Neural progenitor cell (in vitro differentiated cells): ENCODE results near the gene COA8. TPM values are rescaled to one million over a fixed set of nuclear protein-coding genes. Genes with fewer than 3 reads are reported as not detected.

ENCODE experiments used
- DNase-seq: peaks from one replicate; pipeline ENCODE4 v3.0.0-alpha.2; 2016; ENCODE audit warnings: low spot score
- H2AFZ ChIP-seq: fragments of 200-600 bp; sonication (generic); replicated peaks from 2 replicates; pipeline ENCODE4 v1.6.1; 2016; ENCODE audit warnings: antibody characterized with exemption
- H3F3A ChIP-seq: fragments of 200-600 bp; sonication (generic); 2 replicates; pipeline ENCODE4 v1.6.1; 2016; ENCODE audit warnings: antibody characterized with exemption, low read depth
- H3K27ac ChIP-seq: fragments of 200-600 bp; sonication (generic); 2 replicates; pipeline ENCODE4 v1.5.1; 2016; ENCODE audit warnings: mild to moderate bottlenecking
- H3K27me3 ChIP-seq: fragments of 200-600 bp; sonication (generic); 2 replicates; pipeline ENCODE4 v1.6.1; 2016; ENCODE audit warnings: mild to moderate bottlenecking, moderate library complexity
- H3K36me3 ChIP-seq: fragments of 200-600 bp; sonication (generic); 2 replicates; pipeline ENCODE4 v1.5.1; 2016
- H3K4me1 ChIP-seq: fragments of 200-600 bp; sonication (generic); 2 replicates; pipeline ENCODE4 v1.6.1; 2016; ENCODE audit warnings: mixed run types
- H3K4me2 ChIP-seq: fragments of 200-600 bp; sonication (generic); 2 replicates; pipeline ENCODE4 v1.6.1; 2016
- H3K4me3 ChIP-seq: fragments of 200-600 bp; sonication (generic); 2 replicates; pipeline ENCODE4 v1.5.1; 2016
- H3K79me2 ChIP-seq: fragments of 200-600 bp; sonication (generic); 2 replicates; pipeline ENCODE4 v1.6.1; 2016; ENCODE audit warnings: low read depth
- H3K9ac ChIP-seq: fragments of 200-600 bp; sonication (generic); 2 replicates; pipeline ENCODE4 v1.6.1; 2016
- H3K9me3 ChIP-seq: fragments of 200-600 bp; sonication (generic); 2 replicates; pipeline ENCODE4 v1.5.1; 2016; ENCODE audit warnings: low read depth
- H4K20me1 ChIP-seq: fragments of 200-600 bp; sonication (generic); 2 replicates; pipeline ENCODE4 v1.6.1; 2016; ENCODE audit warnings: low read depth
- H3K27ac Mint-ChIP-seq: 3 replicates; pipeline ENCODE4 v1.8.0; 2021; ENCODE audit warnings: mixed read lengths
- H3K27me3 Mint-ChIP-seq: 2 replicates; pipeline ENCODE4 v1.8.0; 2022; ENCODE audit warnings: low read depth, mild to moderate bottlenecking, inconsistent platforms, moderate library complexity, mixed read lengths; ENCODE audit not compliant: insufficient read depth
- H3K36me3 Mint-ChIP-seq: 3 replicates; pipeline ENCODE4 v1.8.0; 2021; ENCODE audit warnings: mixed read lengths
- H3K4me1 Mint-ChIP-seq: 3 replicates; pipeline ENCODE4 v1.8.0; 2021; ENCODE audit warnings: mixed read lengths
- H3K4me3 Mint-ChIP-seq: 3 replicates; pipeline ENCODE4 v1.8.0; 2021; ENCODE audit warnings: mild to moderate bottlenecking, moderate library complexity, mixed read lengths
- H3K9me3 Mint-ChIP-seq: 3 replicates; pipeline ENCODE4 v1.8.0; 2020; ENCODE audit warnings: mixed read lengths
- EZH2 ChIP-seq: fragments of 200-600 bp; sonication (generic); IDR thresholded peaks from 2 replicates; pipeline ENCODE4 v1.6.1; 2017; ENCODE audit warnings: antibody characterized with exemption, mild to moderate bottlenecking, moderate library complexity
- EZH2phosphoT487 ChIP-seq: fragments of 200-600 bp; sonication (generic); IDR thresholded peaks from 2 replicates; pipeline ENCODE4 v1.6.1; 2017; ENCODE audit warnings: antibody characterized with exemption
- total RNA-seq: library from RNA; depleted of rRNA; stranded (reverse); fragments of >200 nt; gene quantifications from 2 replicates; pipeline ENCODE4 v1.2.3, GENCODE V29; 2015; ENCODE audit warnings: low replicate concordance
- TF ChIP-seq, protein P1 (sequence below): fragments of 200-600 bp; sonication (generic); IDR thresholded peaks from 2 replicates; pipeline ENCODE4 v1.5.1; 2017; ENCODE audit warnings: antibody characterized with exemption, mild to moderate bottlenecking

Gene COA8
- total RNA-seq, 1 donor from 2014 or later, result 72.3 TPM

DNA sequence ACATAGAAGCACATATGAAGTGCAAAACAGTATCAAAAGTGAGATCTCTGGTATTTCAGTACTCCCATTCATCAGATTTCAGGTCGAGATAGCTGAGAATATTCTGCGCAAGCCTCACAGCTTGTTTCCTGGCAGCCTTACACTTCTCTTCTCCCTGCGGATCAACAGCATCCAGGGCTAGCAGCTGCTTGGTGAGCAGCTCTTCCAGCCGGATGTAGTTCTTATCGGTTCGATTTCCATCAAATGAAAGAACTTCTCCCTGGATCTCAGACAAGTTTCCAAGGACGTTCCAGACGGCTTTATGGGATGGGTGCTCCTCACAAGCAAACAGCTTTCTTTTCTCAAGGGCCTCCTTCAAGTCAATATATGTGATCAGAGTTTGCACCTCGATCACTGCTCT, 3.0 kb upstream of the COA8 start:
- Histone ChIP-seq H3K4me1 (peaks cover 16% of the 10 kb centered on the region), H3K9ac (no peak overlapping the region), H3K36me3 (peaks cover 8% of the 10 kb centered on the region), H3K27ac (no peak overlapping the region), H3K79me2 (peaks cover 76% of the 10 kb centered on the region), H3K4me3 (no peak overlapping the region), H3K9me3 (no peaks in the 10 kb centered on the region), H3F3A (peaks cover 37% of the 10 kb centered on the region), H2AFZ (no peak overlapping the region), H3K4me2 (no peak overlapping the region), H3K27me3 (no peaks in the 10 kb centered on the region), H4K20me1 (peaks cover 50% of the 10 kb centered on the region)
- peaks cover 48% of the 10 kb centered on the region for H3K4me1 Mint-ChIP-seq
- no peak for TF ChIP-seq EZH2phosphoT487
- no peak for TF ChIP-seq EZH2
- TF ChIP-seq, protein P1, sequence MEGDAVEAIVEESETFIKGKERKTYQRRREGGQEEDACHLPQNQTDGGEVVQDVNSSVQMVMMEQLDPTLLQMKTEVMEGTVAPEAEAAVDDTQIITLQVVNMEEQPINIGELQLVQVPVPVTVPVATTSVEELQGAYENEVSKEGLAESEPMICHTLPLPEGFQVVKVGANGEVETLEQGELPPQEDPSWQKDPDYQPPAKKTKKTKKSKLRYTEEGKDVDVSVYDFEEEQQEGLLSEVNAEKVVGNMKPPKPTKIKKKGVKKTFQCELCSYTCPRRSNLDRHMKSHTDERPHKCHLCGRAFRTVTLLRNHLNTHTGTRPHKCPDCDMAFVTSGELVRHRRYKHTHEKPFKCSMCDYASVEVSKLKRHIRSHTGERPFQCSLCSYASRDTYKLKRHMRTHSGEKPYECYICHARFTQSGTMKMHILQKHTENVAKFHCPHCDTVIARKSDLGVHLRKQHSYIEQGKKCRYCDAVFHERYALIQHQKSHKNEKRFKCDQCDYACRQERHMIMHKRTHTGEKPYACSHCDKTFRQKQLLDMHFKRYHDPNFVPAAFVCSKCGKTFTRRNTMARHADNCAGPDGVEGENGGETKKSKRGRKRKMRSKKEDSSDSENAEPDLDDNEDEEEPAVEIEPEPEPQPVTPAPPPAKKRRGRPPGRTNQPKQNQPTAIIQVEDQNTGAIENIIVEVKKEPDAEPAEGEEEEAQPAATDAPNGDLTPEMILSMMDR, result no peak
- H3K27ac Mint-ChIP-seq, result no peak overlapping the region
- H3K27me3 Mint-ChIP-seq, result peaks cover 3% of the 10 kb centered on the region
- DNase-seq, result no peak
- no peaks in the 10 kb centered on the region for H3K9me3 Mint-ChIP-seq
- H3K4me3 Mint-ChIP-seq, result peak overlapping the region; percentile 36
- H3K36me3 Mint-ChIP-seq, result peaks cover 15% of the 10 kb centered on the region

DNA sequence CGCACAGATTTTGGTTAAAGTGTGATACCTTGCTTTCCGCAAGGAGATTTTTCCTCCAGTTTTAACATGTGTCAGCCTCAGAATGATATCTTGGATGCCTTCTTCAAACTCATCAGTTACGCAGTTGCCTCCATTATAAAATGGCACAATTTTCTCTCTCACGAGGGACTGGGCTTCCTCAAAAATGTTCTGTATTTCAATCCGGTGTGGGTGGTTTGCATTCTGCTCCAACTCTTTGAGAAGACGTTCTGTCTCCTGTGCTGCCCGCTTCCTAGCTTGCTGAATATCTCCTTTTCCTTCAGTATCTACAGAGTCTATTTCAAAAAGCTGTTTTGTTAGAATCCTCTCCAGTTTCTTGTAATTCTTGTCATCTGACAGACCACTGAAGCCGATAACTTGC, 2.1 kb upstream of the COA8 start:
- Histone ChIP-seq H3K4me2 (peak overlapping the region; percentile 96), H3K27ac (no peak overlapping the region)
- H3K27me3 Mint-ChIP-seq, result peaks cover under 1% of the 10 kb centered on the region

DNA sequence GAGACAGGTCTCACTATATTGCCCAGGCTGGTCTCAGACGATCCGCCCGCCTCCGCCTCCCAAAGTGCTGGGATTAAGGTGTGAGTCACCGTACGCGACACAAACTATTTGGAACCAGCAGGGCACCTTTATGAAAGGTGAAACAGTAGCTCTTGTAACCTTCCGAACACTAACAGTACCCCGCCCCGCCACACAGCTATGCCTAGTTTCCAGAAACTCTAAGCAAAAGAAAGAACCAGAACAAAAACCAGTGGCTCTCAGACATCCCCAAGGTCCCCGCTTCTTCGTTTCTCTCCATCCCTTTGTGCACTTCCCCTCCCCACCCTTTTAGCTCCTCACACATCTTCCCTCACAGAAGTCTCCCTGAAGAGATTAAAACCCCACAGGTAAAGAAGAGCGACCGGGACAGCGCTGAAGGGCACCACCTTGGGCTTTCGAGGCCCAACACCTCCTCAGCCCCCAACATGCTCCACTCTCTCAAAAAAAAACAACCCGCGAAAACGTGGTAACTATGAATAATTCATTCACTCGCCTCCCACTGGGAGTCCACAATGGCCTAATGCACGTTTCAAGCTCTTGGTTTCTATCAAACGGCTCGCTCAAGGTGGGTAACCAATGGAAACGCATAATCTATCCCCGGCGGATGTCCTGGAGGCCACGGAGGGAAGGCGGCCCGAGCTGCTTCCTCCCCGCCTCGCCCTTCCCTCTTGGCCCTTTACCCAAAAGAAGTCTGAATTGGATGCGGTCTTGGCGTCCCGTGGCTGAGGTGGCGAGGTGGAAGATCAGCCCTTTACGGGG, 1.2 kb upstream of the COA8 start:
- peaks cover 49% of the 10 kb centered on the region for H3K4me1 Mint-ChIP-seq
- peak; percentile 71 for DNase-seq
- Histone ChIP-seq H3K27ac (peak overlapping the region; percentile 99), H3F3A (peaks cover 37% of the 10 kb centered on the region), H3K4me3 (peak overlapping the region; percentile 97), H4K20me1 (peaks cover 50% of the 10 kb centered on the region), H3K27me3 (no peaks in the 10 kb centered on the region), H3K79me2 (peaks cover 94% of the 10 kb centered on the region), H3K9me3 (no peaks in the 10 kb centered on the region), H3K9ac (peak overlapping the region; percentile 94), H2AFZ (no peak overlapping the region), H3K36me3 (peaks cover 8% of the 10 kb centered on the region), H3K4me2 (peak overlapping the region; percentile 96), H3K4me1 (peaks cover 16% of the 10 kb centered on the region)
- no peaks in the 10 kb centered on the region for H3K9me3 Mint-ChIP-seq
- H3K27me3 Mint-ChIP-seq, result no peaks in the 10 kb centered on the region
- H3K4me3 Mint-ChIP-seq, result peak overlapping the region; percentile 95
- peaks cover 12% of the 10 kb centered on the region for H3K36me3 Mint-ChIP-seq
- H3K27ac Mint-ChIP-seq, result peak overlapping the region; percentile 95
- no peak for TF ChIP-seq EZH2
- TF ChIP-seq EZH2phosphoT487, result no peak
- TF ChIP-seq, protein P1, result no peak

More for the DNA sequence above, 2.1 kb upstream of the COA8 start:
- Histone ChIP-seq H2AFZ (no peak overlapping the region), H3K9ac (peak overlapping the region; percentile 94), H3K4me1 (peaks cover 16% of the 10 kb centered on the region), H3K27me3 (no peaks in the 10 kb centered on the region), H3K79me2 (peaks cover 86% of the 10 kb centered on the region), H4K20me1 (peaks cover 50% of the 10 kb centered on the region), H3K4me3 (peak overlapping the region; percentile 97), H3K36me3 (peaks cover 8% of the 10 kb centered on the region), H3F3A (peaks cover 37% of the 10 kb centered on the region), H3K9me3 (no peaks in the 10 kb centered on the region)
- TF ChIP-seq, protein P1, result no peak
- no peak for TF ChIP-seq EZH2phosphoT487
- TF ChIP-seq EZH2, result no peak
- H3K36me3 Mint-ChIP-seq, result peaks cover 10% of the 10 kb centered on the region
- peaks cover 49% of the 10 kb centered on the region for H3K4me1 Mint-ChIP-seq
- DNase-seq, result no peak
- peak overlapping the region; percentile 95 for H3K4me3 Mint-ChIP-seq
- H3K27ac Mint-ChIP-seq, result no peak overlapping the region
- no peaks in the 10 kb centered on the region for H3K9me3 Mint-ChIP-seq
